Activated effector memory CD4-positive, alpha-beta T cell treated with Interleukin-2 at 50 U/mL for 16 hours (primary cell): ENCODE data around the gene DNAJC10.
"Not testable (repeated sequence)": the region's sequence is repeated elsewhere in the genome, so short reads cannot be mapped to it uniquely, and the experiment has no call there.

ENCODE experiments used
- DNase-seq: peaks from one replicate; pipeline ENCODE4 v3.0.0-alpha.2; 2020

Gene DNAJC10

DNA sequence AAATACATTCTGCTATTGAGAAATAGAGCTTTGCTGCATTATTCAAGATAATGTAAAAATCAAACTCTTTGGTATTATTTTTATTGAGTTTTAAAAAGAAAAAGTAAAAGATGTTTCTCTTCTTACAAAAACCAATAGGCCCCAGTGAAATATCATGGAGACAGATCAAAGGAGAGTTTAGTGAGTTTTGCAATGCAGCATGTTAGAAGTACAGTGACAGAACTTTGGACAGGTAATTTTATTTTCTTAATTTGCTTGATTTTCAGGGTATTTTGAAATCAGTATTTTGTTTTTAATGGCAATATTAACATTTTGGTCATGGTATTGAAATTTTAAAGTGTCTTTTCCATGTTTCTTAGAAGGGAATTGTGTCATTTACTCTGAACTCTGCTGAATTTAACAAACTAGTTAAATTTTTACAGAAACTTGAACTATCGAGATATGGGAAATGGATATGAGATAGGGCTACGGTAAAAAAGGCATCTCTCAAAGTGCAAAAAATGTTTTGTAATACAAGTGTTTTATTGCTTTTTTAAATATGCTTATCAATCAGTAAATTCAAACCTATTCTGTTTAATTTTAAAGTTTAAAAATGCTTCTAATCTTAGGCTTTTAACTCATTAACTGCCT lies 13.8 kb downstream of the DNAJC10 start:
- no peak for DNase-seq

GRCh38 chr2:182730486-182730885 lies 14.4 kb downstream of the DNAJC10 start:
- no peak for DNase-seq

DNA sequence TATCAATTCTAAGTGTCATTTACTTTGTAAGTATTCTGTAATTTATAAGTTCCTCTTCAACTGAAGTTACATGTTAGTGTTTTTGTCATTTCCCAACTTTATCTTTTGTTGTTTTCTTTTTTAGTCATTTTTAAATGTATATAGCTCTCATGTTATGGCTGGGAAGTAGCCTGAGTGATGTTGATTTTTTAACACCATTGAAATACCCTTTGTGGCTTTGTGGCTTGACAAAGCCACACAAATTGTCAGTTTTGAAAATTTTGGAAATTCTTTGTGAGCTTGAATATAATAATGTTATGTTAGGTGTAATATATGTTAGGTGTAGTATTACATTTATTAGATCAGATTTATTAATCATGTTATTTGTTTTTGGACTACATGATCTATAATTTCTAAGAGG lies 16.7 kb downstream of the DNAJC10 start:
- DNase-seq = no peak

DNA sequence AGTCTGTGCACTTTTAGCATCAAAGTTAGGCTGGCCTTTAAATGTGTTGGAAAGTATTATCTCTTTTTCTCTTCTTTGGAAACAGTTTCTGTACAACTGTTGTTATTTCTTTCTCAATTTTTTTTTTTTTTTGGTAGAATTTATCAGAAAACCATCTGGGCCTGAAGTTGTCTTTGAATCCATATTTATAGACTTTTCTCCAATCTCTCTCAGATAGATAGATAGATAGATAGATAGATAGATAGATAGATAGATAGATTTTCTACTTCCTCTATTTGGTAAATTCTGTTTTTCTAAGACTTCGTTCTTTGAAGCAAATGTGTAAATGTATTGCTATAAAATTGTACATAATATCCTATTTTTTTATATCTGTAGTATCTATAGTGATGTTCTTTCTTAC lies 17.5 kb downstream of the DNAJC10 start:
- no peak for DNase-seq

DNA sequence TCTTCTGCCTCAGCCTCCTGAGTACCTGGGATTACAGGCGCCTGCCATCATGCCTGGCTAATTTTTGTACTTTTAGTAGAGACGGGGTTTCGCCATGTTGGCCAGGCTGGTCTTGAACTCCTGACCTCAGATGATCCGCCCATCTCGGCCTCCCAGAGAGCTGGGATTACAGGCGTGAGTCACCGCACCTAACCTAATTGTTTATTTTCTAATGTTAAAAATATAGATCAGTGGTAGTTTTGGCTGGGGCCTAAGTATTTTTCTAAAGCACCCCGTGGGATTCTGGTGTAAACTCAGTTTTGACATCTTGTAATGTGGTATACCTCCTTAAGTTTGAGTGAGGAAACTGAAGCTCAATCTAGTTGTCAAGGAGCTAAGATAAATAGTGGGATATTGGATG lies 20.8 kb downstream of the DNAJC10 start:
- DNase-seq = not testable (repeated sequence)

DNA sequence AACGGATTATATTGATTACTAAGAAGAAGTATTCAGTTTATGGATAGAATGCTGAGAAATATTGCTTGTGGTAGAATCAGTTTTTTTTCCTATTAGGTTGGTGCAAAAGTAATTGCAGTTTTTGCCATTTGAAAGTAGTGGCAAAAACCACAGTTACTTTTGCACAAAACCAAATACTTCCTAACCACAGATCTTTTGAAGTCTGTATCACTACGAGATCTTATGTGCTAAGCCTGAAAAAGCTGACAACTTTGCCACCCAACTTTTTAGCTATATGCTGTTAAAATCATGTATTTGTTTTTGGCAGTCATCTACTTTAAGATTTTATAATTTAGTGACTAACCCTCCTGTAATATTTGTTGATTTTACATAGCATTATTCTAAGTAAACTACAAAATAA lies 24.6 kb downstream of the DNAJC10 start:
- no peak for DNase-seq

DNA sequence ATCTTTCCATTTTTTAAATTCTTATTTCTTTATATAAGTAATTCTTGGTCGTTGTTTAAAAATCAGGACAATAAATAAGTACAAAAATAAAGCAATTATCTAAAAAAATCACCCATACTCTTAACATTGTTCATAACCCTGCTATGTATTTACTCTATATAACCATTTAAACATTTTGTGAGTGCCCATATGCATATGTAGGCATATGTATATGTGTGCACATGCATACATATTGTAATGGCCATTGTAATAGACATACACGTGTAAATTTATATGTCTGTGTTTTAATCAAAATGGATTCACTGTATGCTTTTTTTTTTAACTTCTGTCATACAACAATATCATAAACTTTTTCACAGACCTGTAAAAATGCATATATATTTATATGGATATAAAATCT lies 25.6 kb downstream of the DNAJC10 start:
- no peak for DNase-seq

GRCh38 chr2:182744490-182744889 lies 28.4 kb downstream of the DNAJC10 start:
- no peak for DNase-seq

- no peak for DNase-seq
Observed at GRCh38 chr2:182745061-182745460, 29.0 kb downstream of the DNAJC10 start.

GRCh38 chr2:182745894-182746293 lies 29.8 kb downstream of the DNAJC10 start:
- not testable (repeated sequence) for DNase-seq

DNA sequence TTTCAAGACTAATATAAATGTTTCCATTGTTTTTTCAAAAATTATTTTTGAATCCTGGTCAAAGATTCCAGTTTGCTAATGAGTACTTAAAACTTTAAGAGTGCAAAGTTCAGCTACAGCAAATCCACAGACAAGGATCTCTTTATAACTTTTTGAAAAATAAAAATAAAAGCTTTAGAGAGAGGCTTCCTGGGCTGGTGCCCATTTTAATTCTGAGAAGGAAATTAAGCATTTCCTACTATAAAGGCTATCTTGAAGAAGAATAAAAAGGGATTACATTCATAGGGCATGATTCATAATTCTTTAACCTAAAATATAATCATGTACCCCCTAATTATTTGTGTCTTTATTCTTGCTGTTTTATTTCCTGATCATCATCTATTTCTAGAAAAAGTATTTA lies 38.2 kb downstream of the DNAJC10 start:
- DNase-seq = no peak

- DNase-seq = no peak
Observed at GRCh38 chr2:182758379-182758778, 42.3 kb downstream of the DNAJC10 start.

DNA sequence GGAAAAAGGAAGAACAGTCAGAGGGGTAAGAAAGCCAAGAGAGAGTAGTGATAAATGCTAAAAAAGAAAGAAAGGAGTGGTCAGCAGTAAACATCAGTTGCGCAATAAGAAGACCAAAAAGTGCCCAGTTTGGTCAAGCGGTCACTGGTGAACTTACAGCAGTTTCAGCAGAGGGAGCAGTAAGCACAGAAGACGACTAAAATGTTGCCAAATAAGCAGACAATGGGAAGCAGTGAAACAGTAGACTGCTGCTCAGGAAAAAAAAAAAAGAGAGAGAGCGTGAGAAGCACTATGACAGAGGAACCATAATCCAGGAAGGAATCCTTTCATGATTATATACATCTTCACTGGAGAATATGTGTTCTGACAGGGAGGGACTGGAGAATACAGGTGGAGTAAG lies 45.8 kb downstream of the DNAJC10 start:
- DNase-seq = no peak

- DNase-seq = no peak
Observed at GRCh38 chr2:182763311-182763912, 47.4 kb downstream of the DNAJC10 start.

GRCh38 chr2:182766626-182767025 lies 50.6 kb downstream of the DNAJC10 start:
- no peak for DNase-seq

DNA sequence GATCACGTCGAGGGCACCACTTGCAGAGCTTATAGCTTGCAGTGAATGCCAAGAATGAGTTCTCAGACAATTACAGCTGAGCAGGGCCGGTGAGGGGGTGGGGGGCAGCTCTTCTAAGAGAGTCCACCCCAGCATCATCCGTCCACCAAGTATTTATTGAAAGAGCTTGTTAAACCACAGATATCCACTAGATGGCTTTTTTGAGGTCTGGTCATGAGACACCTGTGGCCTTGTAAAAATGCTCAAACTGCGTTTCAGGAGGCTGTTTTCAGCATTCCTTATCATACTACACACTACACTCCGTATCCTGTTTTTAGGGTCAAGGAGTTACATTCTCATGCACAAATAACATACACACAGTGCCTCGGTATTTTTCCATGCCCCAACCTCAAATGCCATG lies 51.5 kb downstream of the DNAJC10 start:
- DNase-seq = no peak

DNA sequence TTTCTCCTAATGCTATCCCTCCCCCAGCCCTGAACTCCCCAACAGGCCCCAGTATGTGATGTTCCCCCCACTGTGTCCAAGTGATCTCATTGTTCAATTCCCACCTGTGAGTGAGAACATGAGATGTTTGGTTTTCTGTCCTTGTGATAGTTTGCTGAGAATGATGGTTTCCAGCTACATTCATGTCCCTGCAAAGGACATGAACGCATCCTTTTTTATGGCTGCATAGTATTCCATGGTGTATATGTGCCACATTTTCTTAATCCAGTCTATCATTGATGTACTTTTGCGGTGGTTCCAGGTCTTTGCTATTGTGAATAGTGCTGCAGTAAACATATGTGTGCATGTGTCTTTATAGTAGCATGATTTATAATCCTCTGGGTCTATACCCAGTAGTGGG lies 52.9 kb downstream of the DNAJC10 start:
- DNase-seq = not testable (repeated sequence)

DNA sequence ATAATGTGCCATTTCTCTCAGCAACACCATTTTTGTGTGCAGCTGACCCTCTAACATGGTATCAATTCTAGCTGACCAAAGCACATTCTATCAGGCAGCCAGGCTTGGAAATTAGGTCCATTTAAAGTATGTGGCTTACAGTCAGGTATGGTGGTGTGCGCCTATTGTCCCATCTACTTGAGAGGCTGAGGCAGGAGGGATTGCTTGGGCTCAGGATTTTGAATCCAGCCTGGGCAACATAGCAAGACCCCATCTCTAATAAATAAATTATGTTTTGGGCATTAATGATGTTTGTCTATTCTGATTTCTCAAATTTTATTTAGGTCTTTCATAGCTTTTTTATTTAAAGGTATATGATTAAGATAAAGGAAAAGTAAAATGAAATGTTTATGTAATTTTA lies 63.3 kb downstream of the DNAJC10 start:
- no peak for DNase-seq

DNA sequence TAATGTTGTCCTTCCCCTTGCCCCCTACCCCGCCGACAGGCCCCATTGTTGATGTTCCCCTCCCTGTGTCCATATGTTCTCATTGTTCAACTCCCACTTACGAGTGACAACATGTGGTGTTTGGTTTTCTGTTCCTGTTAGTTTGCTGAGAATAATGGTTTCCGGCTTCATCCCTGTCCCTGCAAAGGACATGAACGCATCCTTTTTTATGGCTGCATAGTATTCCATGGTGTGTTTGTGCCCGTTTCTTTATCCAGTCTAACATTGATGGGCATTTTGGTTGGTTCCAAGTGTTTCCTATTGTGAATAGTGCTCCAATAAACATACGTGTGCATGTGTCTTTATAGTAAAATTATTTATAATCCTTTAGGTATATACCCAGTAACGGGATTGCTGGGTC lies 65.0 kb downstream of the DNAJC10 start:
- DNase-seq = not testable (repeated sequence)

GRCh38 chr2:182782686-182783085 lies 66.6 kb downstream of the DNAJC10 start:
- DNase-seq = not testable (repeated sequence)

DNA sequence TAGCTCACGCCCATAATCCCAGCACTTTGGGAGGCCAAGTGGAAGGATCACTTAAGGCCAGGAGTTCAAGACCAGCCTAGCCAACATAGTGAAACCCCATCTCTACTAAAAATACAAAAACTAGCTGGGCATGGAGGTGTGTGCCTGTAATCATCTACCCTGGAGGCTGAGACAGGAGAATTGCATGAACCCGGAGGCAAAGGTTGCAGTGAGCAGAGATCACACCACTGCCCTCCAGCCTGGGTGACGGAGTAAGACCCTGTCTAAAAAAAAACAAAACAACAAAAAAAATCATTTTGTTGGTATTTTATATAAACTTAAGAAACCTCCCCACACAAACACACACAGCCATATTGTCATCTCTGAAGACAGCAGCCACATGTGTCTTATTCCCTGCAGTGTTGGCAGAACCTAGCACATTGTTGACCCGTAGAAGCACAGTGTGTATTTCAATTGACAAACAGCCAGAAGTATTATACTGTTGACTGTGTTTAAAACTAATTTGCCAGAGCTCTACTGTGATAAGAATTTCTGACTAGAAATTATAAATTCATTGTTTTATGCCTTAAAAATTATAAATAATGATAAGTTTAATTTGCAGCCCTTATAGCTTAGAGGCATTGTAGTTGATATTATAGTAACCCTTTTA lies 68.1 kb downstream of the DNAJC10 start:
- DNase-seq = no peak

DNA sequence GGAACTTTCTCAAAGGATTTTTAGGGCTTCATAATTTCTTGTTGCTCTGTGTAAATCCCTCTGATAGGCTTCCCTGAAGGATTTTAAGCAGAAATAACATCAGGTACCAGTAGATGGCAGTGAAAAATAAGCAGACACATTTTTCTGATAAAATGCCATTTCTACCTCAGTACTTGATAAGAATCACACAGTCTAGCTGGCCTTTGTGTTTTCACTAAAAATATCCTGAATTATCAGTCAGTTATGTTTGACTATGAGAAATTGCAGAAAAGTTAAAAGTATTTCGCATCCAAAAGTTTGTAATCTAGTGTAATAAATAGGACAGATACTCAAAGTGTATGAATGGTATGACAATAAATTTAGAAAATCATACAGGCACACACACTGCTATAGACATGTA lies 68.7 kb downstream of the DNAJC10 start:
- DNase-seq = no peak

DNA sequence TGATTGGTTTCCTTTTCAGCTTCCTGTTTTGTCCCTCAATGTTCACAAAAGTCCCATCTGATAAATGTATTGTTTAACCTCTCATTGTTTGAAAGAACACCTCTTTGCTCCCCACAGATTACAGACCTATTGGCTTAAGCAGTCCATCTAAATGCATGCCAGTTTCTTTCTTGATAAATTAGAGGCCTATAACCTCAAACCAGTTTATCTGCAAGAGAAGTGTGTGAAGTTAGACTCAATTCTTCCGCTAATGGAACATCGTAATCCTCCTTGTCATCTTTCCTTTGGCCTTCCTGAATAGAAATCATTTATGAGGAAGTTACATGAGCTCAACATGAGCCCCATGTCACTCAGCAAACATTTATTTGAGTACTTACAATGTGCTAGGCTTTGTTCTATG lies 76.4 kb downstream of the DNAJC10 start:
- no peak for DNase-seq

DNA sequence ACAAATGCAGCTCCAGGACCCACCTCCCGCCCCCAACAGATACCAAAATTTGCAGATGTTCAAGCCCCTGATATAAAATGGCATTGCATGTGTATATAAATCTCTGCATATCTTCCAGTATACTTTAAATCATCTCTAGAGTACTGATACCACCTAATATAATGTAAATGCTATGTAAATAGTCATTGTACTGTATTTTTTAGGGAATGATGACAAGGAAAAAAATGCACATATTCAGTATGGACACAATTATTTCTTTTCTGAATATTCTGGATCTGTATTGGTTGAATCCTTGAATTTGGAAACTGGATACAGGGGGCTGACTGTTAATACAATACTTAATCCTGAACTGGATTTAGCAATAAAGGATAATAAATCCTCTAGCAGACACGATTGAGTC lies 82.7 kb downstream of the DNAJC10 start:
- DNase-seq = no peak

GRCh38 chr2:182804128-182804527 lies 88.1 kb downstream of the DNAJC10 start:
- no peak for DNase-seq
